Fibroblast of lung (primary cell): Measurements from ENCODE around the gene ZNF407. TPM values are rescaled to one million over a fixed set of nuclear protein-coding genes. Genes with fewer than 3 reads are reported as not detected.

Experiments
- DNase-seq, 2 donors: peaks; one replicate each; pipeline versions ENCODE4 v3.0.0 to v3.0.0-alpha.2; 2010; ENCODE audit warnings: low read depth in 2 of 2
- H2AFZ ChIP-seq: 2 replicates; pipeline ENCODE4 v1.5.1; 2012; ENCODE audit warnings: low read length, control low read depth, inconsistent platforms
- H3K27ac ChIP-seq: 2 replicates; pipeline ENCODE4 v1.5.1; 2011; ENCODE audit warnings: low read length, control low read depth; ENCODE audit not compliant: insufficient read depth
- H3K27me3 ChIP-seq: 2 replicates; pipeline ENCODE4 v1.5.1; 2011; ENCODE audit warnings: mild to moderate bottlenecking, low read length; ENCODE audit not compliant: control insufficient read depth, insufficient read depth
- H3K36me3 ChIP-seq: 2 replicates; pipeline ENCODE4 v1.5.1; 2011; ENCODE audit warnings: low read length; ENCODE audit not compliant: control insufficient read depth, insufficient read depth
- H3K4me1 ChIP-seq: 2 replicates; pipeline ENCODE4 v1.5.1; 2011; ENCODE audit warnings: low read length; ENCODE audit not compliant: control insufficient read depth, insufficient read depth; ENCODE audit errors: extremely low read depth
- H3K4me2 ChIP-seq: 2 replicates; pipeline ENCODE4 v1.5.1; 2011; ENCODE audit warnings: low read length, control low read depth; ENCODE audit not compliant: insufficient read depth; ENCODE audit errors: extremely low read depth
- H3K4me3 ChIP-seq, 4 experiments: fragments of 200-600 bp in 1 of 4; sonication (generic) in 1 of 4; replicated peaks in 1 of 4; 2 replicates each; pipeline ENCODE4 v1.5.1; 2011 to 2016; ENCODE audit warnings: low read length in 4 of 4, low read depth in 3 of 4, mild to moderate bottlenecking in 3 of 4, control low read depth in 2 of 4, inconsistent platforms in 1 of 4, mixed read lengths in 1 of 4; ENCODE audit not compliant: insufficient read depth in 1 of 4; ENCODE audit errors: control extremely low read depth in 1 of 4
- H3K79me2 ChIP-seq: 2 replicates; pipeline ENCODE4 v1.5.1; 2012; ENCODE audit warnings: mild to moderate bottlenecking, low read length, inconsistent platforms; ENCODE audit not compliant: control insufficient read depth, insufficient read depth
- H3K9ac ChIP-seq: 2 replicates; pipeline ENCODE4 v1.5.1; 2011; ENCODE audit warnings: mild to moderate bottlenecking, low read length, control low read depth; ENCODE audit not compliant: insufficient read depth
- H3K9me3 ChIP-seq: 2 replicates; pipeline ENCODE4 v1.5.1; 2012; ENCODE audit warnings: low read depth, low read length; ENCODE audit not compliant: control insufficient read depth, insufficient read depth
- H4K20me1 ChIP-seq: 2 replicates; pipeline ENCODE4 v1.5.1; 2011; ENCODE audit warnings: low read length; ENCODE audit not compliant: control insufficient read depth, insufficient read depth; ENCODE audit errors: extremely low read depth
- CTCF ChIP-seq, 2 donors: IDR thresholded peaks in 1 of 2; conservative IDR thresholded peaks in 1 of 2; 1 replicate in 1 of 2; 2 replicates in 1 of 2; pipeline ENCODE4 v1.5.1; 2011 to 2012; ENCODE audit warnings: low read length in 2 of 2, control low read depth in 1 of 2, inconsistent platforms in 1 of 2, low read depth in 1 of 2, mild to moderate bottlenecking in 1 of 2
- EZH2 ChIP-seq: IDR thresholded peaks from 2 replicates; pipeline ENCODE4 v1.5.1; 2012; ENCODE audit warnings: low read length, control low read depth, mild to moderate bottlenecking; ENCODE audit errors: missing control alignments
- polyA plus RNA-seq, 2 donors: library from polyadenylated mRNA; depleted of rRNA in 1 of 2; stranded (reverse) in 1 of 2; unstranded in 1 of 2; fragments of >200 nt; gene quantifications; 2 replicates each; pipeline ENCODE4 v1.2.1, GENCODE V29; 2011 to 2012; ENCODE audit warnings: missing spikeins in 1 of 2
- total RNA-seq: library from RNA; depleted of rRNA; stranded (reverse); fragments of >200 nt; gene quantifications from 2 replicates; pipeline ENCODE4 v1.2.1, GENCODE V29; 2014

Gene ZNF407
- total and polyA plus RNA-seq, 2 donors (not counting 1 experiment from before 2014, with no cell fraction given) = 5.1 to 12.6 TPM

DNA sequence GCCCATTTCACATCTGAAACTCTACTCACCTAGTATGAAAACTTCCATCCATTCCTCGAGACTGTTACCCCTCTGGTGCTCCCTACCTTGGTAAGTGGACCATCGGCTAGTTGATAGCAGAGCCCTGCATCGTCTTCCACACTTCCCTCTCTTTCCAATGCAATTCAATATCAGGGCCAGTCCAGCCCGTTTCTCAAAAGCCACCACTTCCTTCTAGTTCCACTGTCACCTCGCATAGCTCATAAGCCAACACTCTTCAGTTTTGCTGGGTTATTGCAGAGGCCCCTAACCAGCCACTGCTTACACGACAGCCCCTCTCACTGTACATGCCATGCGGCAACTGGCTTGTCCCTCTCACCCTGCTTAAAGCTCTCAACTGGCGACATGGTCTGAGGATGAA, 10.2 kb upstream of the ZNF407 start:
- no peak for TF ChIP-seq EZH2
- TF ChIP-seq CTCF (conservative IDR thresholded peaks at IDR 0.05 in 1 of 2, IDR thresholded peaks at IDR 0.05 in 1 of 2; ENCODE audit: low read depth in 1 of 2, low read length in 2 of 2) = no peak
- no peak for DNase-seq
- no peaks in the 10 kb centered on the region for H3K27me3 ChIP-seq
- no peak overlapping the region for H3K27ac ChIP-seq
- no peaks in the 10 kb centered on the region for H4K20me1 ChIP-seq
- H3K9ac ChIP-seq = no peak overlapping the region
- H3K4me1 ChIP-seq = no peaks in the 10 kb centered on the region
- H3K9me3 ChIP-seq = no peaks in the 10 kb centered on the region
- H2AFZ ChIP-seq = no peak overlapping the region
- no peak overlapping the region for H3K4me3 ChIP-seq
- no peaks in the 10 kb centered on the region for H3K79me2 ChIP-seq
- no peaks in the 10 kb centered on the region for H3K36me3 ChIP-seq
- no peak overlapping the region for H3K4me2 ChIP-seq

- H3K9ac ChIP-seq = no peak overlapping the region
- H3K4me3 ChIP-seq = no peak overlapping the region
- H2AFZ ChIP-seq = no peak overlapping the region
- H4K20me1 ChIP-seq = no peaks in the 10 kb centered on the region
- no peaks in the 10 kb centered on the region for H3K36me3 ChIP-seq
- H3K79me2 ChIP-seq = no peaks in the 10 kb centered on the region
- no peak overlapping the region for H3K4me2 ChIP-seq
- no peaks in the 10 kb centered on the region for H3K9me3 ChIP-seq
- no peak for DNase-seq
- H3K4me1 ChIP-seq = no peaks in the 10 kb centered on the region
- TF ChIP-seq CTCF (conservative IDR thresholded peaks at IDR 0.05 in 1 of 2, IDR thresholded peaks at IDR 0.05 in 1 of 2; ENCODE audit: low read depth in 1 of 2, low read length in 2 of 2) = no peak
- no peak for TF ChIP-seq EZH2
- no peak overlapping the region for H3K27ac ChIP-seq
- no peaks in the 10 kb centered on the region for H3K27me3 ChIP-seq
These were observed 8.6 kb upstream of the ZNF407 start for GRCh38 chr18:74589021-74589420.

- no peak overlapping the region for H3K4me3 ChIP-seq
- TF ChIP-seq EZH2 (no peak), CTCF (conservative IDR thresholded peaks at IDR 0.05 in 1 of 2, IDR thresholded peaks at IDR 0.05 in 1 of 2; ENCODE audit: low read depth in 1 of 2, low read length in 2 of 2) (no peak)
- no peaks in the 10 kb centered on the region for H4K20me1 ChIP-seq
- no peaks in the 10 kb centered on the region for H3K36me3 ChIP-seq
- H3K9me3 ChIP-seq = no peaks in the 10 kb centered on the region
- no peaks in the 10 kb centered on the region for H3K79me2 ChIP-seq
- H2AFZ ChIP-seq = no peak overlapping the region
- no peaks in the 10 kb centered on the region for H3K27me3 ChIP-seq
- H3K4me2 ChIP-seq = no peak overlapping the region
- H3K4me1 ChIP-seq = no peaks in the 10 kb centered on the region
- H3K9ac ChIP-seq = no peak overlapping the region
- DNase-seq = no peak
- no peak overlapping the region for H3K27ac ChIP-seq
These were observed 7.9 kb upstream of the ZNF407 start for GRCh38 chr18:74589811-74590210.
